NOMO-1 treated with DMSO at 0.1 percent for 48 hours (cell line): ENCODE data around the gene ASPSCR1.

Source experiments
- DNase-seq: peaks from one replicate; lab custom pipeline; 2025; ENCODE audit not compliant: unreplicated experiment; lab: John Stamatoyannopoulos, UW

ASPSCR1 gene

DNA sequence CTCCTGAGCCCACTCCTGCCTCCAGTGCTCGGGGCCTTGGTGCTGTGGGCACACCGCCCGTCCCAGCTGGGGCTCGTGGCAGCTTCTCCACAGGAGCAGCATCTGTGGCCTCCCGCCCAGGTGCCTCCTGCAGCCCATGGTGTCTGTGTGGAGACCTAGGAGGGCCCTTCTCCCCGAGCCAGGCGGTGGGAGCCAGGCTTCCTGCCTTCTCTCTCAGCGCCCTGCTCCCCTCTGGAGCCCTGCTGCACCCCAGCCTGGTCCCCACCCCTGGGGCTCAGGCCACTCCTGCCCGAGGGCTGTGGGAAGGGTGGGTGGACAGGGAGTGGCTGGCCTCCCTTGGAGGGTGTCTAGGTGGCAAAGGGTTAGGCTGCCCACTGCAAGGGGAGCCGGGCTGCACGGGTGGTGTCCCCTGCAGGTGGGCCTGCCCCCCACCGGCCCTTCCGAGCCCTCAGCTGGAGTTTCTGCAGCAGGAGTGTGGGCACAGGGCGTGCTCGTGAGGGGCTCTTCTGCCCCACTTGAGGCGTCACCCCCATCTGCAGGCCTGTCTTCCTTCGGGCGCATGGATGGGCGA, 34.3 kb downstream of the ASPSCR1 start:
- DNase-seq = no peak

DNA sequence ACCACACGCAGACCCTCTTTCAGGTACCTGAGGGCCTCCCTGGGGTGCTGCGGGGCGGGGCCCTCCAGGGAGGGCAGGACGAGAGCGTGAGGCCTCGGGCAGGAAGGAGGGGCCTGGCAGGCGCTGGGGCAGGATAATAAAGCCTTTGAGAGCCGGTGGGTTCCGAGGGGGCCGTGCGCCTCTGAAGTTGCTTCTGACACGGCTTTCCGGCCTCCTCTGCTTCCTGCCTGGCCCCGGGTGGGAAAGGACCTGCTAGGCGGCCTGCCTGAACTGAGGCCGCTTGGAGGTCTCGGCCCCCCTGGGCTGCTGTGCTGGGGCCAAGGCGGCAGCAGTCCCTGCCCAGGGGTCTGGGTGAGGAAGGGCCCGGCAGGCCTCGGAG, 34.8 kb downstream of the ASPSCR1 start:
- no peak for DNase-seq

GRCh38 chr17:82012640-82013295, 35.3 kb downstream of the ASPSCR1 start:
- DNase-seq = no peak

- no peak for DNase-seq
These were observed 35.9 kb downstream of the ASPSCR1 start for GRCh38 chr17:82013341-82013740.

DNA sequence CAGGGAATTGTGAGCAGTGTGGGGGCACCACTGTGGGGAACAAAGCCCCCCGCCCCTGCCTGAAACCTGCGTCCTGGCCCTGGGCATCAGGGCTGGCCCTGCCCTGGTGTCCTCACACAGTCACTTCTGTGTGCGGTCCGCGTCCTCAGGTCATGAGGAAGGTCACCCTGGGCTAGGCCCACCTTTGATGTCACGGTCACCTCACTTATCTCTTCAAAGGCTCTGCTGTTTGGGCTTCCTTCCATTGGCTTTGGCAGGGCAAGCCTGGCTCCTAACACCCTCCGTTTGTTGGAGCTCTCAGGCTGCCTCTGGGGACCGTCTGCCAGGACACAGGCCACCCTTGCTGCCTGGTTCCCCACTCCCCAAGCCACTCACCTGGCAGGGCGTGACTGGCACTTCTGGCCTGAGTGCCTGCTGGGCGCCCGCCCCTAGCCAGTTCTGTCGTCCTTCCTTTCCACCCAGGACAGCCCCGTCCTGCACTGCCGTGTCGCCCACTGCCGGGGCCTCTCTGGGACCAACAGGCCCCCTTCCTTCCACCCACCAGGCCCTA, 36.4 kb downstream of the ASPSCR1 start:
- DNase-seq = no peak

- no peak for DNase-seq
These were observed 37.0 kb downstream of the ASPSCR1 start for GRCh38 chr17:82014432-82014831.

DNA sequence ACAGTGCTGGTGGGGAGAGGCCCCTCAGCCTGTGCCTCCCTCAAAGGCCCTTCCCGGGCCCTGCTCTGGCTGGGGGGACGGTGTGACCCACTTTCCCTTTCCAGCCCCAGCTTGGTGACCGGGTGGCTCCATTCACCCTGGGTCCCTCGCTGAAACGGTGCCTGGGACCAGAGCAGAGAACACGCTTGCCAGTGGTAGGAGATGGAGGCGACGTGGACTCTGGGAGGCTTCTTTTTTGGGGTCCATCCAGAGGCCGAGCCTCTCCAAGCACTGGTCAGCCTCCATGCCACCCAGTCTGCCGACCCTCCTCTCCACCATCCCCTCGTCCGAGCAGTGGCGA, 37.5 kb downstream of the ASPSCR1 start:
- DNase-seq = no peak

- DNase-seq = no peak
These were observed 38.0 kb downstream of the ASPSCR1 start for GRCh38 chr17:82015311-82015971.

DNA sequence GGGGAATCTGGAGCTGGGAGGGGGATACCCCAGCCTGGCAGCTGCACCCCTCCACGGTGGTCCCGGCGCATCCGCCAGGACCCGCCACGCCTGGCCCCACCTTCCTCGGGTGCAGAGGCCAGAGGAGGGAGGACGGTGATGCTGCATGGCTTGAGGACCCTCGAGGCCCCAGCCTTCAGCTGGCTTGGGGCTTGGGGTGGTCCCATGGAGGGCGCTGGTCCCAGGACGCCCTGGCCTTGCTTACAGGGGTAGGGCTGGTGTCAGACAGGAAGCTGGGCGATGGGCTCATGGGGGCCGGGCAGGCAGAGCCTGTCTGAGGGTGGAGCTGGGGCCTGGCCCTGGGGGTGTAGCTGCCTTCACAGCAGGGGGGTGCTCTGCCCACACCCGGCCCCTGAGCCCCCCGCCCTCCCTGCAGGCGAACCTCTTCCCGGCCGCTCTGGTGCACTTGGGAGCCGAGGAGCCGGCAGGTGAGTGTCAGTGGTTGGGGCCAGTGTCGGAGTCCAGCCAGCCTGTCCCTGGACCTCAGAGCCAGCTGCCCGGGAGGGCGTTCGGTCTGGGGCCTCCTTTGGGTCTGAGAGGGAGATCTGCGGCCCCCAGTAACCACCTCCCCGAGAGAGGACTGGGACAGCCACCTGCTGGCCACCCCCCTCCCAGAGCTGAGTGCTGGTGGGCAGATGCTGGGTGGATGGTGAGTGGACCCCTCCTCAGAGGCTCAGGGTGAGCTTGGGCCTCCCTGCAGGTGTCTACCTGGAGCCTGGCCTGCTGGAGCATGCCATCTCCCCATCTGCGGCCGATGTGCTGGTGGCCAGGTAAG, 38.8 kb downstream of the ASPSCR1 start:
- no peak for DNase-seq

GRCh38 chr17:82016875-82017459, 39.5 kb downstream of the ASPSCR1 start:
- DNase-seq = no peak

- DNase-seq = no peak
These were observed 40.3 kb downstream of the ASPSCR1 start for GRCh38 chr17:82017612-82018151.

DNA sequence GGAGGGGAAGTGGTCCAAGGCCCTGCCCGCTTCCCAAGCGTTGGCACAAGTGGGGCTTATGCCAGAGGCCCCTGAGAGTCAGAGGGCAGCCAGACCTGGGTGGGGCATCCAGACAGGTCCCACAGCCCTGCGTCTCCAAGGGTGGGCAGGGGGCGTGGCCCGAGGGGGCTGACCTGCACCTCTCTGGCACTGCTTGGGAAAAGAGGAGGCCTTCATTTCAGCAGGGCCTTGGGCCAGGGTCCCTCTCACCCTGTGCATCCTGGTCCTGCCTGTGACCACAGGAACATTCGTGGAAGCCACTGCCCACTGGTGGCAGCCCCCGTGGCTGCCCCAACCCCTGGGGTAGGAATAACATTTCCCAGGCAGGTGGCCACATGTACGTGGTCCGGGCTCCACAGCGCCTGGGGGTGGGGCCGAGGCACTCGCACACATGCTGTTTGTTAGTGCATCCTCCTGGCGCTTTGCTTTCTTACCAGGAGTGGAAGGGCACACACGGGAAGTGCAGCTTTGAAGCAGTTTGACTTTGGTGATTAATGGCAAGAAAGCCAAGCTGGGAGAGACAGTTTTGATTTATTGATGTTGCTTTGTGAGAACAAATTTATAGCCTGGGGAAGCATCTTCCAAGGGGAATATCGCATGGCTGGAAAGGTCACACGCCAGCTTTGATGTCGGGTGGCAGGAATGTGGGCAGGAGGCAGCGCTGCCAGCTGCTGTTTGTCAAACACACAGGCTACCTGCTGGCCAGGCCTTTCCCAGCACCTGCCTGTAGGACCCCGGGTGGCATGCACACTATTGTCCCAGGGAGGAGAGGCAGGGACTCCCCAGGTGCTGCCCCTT, 40.9 kb downstream of the ASPSCR1 start:
- DNase-seq = no peak

DNA sequence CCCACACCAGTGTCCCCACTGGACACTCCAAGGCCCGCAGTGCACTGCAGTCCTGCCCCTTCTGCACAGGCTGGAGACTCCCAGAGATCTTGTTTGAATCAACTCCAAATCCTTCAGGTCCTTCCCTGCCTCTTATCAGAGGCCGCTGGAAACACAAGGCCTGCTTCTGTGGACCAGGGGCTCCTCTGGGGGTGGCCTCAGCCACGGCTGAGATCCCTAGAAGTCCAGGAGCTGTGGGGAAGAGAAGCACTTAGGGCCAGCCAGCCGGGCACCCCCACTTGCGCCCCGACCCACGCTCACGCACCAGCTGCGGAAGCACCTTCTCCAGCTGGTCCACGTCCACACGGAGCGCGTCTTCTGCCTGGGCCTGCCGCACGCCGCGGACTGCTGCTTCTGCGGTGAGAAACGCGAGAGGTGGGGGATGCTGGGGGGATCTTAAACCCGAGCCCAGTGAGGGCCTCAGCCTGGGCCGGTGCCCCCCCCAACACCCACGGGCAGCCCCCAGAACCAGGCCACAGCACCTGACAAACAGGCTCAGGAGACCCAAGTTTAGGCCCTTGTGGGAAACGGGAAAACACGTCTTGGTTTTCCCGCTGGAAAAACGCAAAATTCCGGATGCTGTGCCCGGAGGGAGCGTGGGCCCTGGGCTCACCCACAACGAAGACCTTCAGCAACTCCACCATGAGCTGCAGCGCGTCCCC, 41.7 kb downstream of the ASPSCR1 start:
- DNase-seq = no peak

DNA sequence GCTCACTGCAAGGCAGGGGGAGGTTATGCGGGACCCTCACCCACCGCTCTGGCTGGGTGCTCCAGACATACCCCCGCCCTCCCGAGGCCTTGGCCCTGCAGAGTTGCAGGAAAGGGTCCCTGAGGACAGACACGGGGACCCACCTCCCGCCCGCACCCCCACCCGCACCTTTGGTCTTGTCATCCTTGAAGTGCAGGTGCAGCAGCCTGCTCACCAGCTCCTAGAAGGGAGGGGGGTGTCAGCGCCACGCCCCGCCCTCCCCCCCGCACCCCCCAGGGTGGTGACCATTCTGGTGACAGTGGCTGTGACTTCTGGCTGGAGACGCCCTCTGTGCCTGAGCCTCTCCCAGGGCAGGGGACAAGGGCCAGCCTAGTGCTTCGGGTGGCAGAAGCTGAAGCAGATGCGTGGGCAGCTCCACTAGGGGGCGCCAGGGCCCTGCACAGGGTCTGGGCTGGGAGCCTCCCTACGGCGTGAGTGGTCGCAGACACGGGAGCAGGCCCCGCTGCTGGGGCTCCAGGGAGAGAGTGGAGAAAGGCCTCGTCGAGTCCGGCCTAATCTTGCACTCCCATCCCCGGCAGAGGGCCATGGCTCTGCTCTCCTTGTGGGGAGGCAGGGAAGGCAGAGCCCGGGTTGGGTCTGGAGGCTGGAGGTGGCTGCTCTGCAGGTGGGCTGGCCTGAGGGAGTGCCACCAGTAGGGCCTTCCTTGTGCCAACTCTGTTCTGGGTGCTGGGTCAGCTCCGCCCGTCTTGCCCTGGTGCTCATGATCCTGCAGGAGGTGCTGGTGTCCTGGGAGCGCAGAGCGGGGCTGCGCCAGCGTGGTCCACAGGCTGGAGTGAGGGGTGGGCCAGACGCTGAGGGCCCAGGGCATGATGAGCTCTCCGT, 42.5 kb downstream of the ASPSCR1 start:
- peak; percentile 41 for DNase-seq

DNA sequence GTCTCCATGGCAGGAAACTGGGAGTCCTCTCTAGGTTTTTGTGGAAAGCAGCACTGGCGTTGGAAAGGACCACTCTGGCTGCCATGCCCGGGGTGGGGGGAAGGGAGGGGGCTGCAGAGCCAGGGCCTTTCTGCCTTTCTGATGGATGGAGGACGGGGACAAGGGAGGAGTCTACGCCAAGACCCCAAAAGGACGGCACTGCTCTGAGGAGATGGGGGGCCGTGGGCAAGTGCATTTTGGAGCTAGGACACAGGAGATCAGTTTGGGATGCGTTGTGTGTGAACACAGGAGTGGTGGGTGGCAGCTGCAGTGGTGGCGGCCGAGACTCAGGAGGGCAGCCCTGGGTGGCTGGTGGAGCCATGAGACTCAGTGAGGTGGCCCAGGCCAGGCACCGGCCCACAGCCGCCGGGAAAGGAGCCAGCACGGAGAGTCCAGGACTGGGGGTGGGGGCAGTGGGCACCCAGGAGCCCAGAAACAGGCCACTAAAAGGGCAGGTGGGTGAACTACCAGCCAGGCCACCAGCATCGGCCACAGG, 43.2 kb downstream of the ASPSCR1 start:
- no peak for DNase-seq

- DNase-seq = peak; percentile 33
These were observed 43.9 kb downstream of the ASPSCR1 start for GRCh38 chr17:82021107-82021899.

DNA sequence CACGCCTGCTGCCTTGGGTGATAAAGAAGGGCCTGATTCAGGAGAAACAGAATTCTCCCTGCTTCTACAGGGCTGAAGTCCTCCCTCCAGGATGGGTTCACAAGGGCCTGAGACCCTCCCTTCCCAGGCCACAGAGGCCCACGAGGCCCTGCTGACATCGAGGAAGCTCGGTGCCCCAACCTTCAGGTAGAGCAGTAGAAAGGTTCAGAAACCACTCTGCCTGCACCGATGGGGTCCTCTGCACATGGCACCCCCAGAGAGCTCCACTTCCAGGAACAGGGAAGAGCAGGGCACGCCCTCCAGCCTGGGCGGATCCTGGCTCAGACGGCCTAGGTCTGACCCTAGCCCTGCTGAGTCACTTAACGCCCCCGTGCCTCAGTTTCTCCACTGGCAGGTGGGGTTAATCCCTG, 44.5 kb downstream of the ASPSCR1 start:
- DNase-seq = no peak
